CD4-positive, alpha-beta T cell treated with Interleukin-17A for 1 hour (primary cell): ENCODE measurements around the gene ASTN2.

Source experiments
- DNase-seq: peaks from one replicate; pipeline ENCODE4 v3.0.0-alpha.2; 2020

ASTN2 gene

DNA sequence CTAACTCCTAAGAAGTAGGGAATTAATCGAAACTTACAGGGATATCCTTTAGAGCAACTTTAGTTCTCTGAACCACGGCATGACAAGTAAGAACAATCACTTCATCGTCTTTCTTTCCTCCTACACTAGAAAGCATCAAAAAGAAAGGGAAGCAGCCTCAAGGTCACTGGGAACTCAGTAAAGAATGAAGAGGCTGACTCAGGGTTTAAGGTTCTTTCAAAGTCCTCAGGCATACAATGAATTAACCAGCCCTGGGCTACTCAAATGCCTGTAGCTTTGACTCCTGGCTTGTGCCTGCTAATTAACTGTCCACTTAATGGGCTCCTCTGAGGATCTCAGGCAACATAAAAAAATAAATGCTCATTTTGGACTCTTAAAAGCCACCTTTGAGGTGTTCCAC is 625.8 kb downstream of the ASTN2 start:
- DNase-seq, result no peak

DNA sequence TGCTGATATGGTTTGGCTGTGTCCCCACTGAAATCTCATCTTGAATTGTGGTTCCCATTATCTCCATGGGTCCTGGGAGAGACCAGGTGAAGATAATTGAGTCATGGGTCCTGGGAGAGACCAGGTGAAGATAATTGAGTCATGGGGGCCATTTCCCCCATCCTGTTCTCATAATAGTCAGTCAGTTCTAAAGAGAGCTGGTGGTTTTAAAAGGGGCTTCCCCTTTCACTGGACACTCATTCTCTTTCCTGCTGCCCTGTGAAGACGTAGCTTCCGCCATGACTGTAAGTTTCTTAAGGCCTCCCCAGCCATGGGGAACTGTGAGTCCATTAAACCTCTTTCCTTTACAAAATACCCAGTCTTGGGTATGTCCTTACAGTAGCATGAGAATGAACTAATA is 628.1 kb downstream of the ASTN2 start:
- DNase-seq, result no peak

- no peak for DNase-seq
Observed at GRCh38 chr9:116777116-116777515, 637.7 kb downstream of the ASTN2 start.

GRCh38 chr9:116774421-116775180 is 640.3 kb downstream of the ASTN2 start:
- DNase-seq, result no peak

DNA sequence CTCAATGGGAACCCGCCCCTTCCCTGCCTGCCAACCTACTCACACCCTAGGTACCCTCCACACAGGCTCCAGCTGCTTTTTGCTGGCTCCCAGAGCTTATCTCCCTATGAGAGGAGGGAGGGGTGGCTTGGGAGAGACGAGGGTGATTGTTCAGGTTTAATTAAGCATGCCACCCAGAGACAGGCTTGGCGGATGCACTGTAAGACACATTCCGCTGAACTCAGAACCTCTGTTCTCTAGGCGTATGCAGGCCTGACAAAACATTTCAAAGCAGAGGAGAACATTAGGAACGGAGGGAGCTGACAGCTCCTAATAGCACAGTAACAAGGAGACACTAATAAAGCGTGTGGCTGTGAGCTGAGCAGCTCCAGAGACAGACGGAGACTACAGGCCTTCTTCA is 647.6 kb downstream of the ASTN2 start:
- no peak for DNase-seq

DNA sequence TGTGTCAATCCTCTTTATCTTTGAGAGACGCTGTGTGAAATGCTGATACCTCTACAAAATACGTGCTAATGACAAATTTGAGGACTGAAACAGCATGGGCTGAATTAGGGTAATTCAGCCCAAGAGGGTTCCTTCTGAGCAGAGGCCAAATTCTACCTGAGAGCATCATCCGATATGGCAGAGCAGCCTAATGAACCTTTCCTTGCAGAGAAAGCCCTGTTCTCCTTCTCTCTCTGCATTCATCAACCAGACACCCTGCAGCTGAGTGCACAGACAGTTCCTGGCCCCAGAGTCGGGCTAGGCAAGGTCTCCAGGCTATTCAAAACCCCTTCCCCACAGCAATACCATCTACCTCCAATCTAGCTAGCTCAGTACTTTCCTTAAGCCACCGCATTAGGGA is 649.8 kb downstream of the ASTN2 start:
- no peak for DNase-seq

GRCh38 chr9:116763770-116764169 is 651.1 kb downstream of the ASTN2 start:
- no peak for DNase-seq

- no peak for DNase-seq
Observed at GRCh38 chr9:116760636-116761035, 654.2 kb downstream of the ASTN2 start.

DNA sequence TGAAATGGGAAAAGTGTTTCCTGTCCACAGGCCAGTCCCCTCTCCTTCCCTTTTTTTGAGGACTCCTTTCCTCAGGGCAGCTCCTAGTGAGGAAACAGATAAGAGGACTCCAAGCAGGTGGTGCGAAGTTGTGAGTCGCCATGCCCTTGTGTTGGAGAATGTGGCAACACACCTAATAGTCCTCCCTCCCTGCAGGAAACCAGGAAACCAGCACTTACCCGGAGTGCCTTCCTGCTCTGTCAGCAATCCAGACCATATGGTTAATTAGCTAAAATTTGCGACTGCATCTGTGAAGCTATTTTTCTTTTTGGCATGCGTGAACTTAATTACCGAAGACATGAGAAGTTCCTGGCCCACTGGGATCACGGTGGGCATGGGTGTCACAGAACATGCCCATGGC is 657.8 kb downstream of the ASTN2 start:
- DNase-seq, result no peak

GRCh38 chr9:116753389-116753788 is 661.5 kb downstream of the ASTN2 start:
- no peak for DNase-seq

- DNase-seq, result no peak
Observed at GRCh38 chr9:116750510-116750909, 664.3 kb downstream of the ASTN2 start.

DNA sequence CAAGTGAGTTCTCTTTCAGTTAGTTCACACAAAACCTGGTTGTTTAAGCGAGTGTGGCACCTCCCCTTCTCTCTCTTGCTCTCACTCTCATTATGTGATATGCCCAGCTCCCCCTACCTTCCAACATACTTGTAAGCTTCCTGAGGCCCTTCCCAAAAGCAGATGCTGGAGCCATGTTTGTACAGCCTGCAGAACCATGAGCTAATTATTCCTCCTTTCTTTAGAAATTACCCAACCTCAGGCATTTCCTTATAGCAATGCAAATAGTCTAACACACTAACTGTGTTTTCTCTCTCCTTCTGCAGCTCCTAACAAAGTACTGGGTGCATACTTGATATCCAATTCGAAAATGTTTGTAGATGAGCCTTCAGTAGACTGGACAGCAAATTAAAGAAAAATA is 665.1 kb downstream of the ASTN2 start:
- DNase-seq, result no peak

GRCh38 chr9:116749176-116749575 is 665.7 kb downstream of the ASTN2 start:
- no peak for DNase-seq

DNA sequence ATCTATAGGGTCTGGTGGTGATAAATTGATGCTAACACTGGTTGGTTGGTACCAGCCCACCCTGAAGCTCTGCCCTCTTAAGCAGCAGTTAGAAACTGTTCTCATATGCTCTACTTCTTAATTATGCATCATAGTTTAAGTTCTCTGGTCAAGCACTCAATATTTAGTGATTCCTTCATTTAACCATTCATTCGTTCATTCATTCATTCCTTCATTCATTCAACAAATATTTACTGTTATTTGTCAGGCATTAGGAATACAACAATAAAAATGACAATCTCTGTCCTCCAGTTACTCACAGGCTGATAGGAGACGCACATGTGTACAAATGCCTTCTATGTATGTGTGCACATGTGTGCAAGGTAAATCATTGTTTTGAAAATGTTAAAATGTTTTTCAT is 673.1 kb downstream of the ASTN2 start:
- DNase-seq, result no peak

DNA sequence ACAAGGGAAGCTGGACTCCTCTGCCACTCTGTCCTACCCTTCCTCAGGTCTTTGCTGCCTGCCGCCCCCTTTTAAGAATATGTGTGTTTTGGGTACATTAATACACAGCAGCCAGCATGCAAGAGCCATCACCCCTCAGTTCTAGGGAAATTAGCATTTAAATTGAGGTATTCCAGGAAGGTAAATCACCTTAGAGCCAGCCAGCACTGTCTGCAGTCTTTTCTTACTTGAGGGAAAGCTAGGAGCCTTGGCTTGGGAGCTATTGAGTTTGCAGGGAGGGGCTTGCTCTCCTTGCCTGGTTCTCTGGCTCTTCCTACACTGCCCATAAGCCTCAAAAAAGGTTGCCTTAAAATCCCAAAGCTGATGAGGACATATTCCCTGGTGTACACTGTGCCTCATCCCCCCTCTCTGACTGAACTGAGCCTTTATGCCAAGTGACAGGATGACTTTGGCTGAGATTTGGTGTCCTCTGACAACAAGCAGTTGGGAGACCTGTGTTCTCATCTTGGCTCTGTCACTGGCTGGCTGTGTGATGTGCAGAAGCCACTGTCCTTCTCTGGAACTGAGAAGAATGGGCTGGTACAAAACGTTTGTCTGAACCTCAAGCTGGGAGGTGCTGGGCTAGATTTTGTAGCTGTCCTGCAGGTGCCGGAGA is 673.6 kb downstream of the ASTN2 start:
- no peak for DNase-seq

- peak; percentile 32 for DNase-seq
Observed at GRCh38 chr9:116737152-116737546, 677.7 kb downstream of the ASTN2 start.

GRCh38 chr9:116736399-116737151 is 678.3 kb downstream of the ASTN2 start:
- no peak for DNase-seq

- DNase-seq, result no peak
Observed at GRCh38 chr9:116733010-116733641, 681.7 kb downstream of the ASTN2 start.

- DNase-seq, result no peak
Observed at GRCh38 chr9:116726602-116727001, 688.3 kb downstream of the ASTN2 start.

GRCh38 chr9:116724123-116724522 is 690.7 kb downstream of the ASTN2 start:
- DNase-seq, result no peak

GRCh38 chr9:116721944-116722343 is 692.9 kb downstream of the ASTN2 start:
- DNase-seq, result no peak

DNA sequence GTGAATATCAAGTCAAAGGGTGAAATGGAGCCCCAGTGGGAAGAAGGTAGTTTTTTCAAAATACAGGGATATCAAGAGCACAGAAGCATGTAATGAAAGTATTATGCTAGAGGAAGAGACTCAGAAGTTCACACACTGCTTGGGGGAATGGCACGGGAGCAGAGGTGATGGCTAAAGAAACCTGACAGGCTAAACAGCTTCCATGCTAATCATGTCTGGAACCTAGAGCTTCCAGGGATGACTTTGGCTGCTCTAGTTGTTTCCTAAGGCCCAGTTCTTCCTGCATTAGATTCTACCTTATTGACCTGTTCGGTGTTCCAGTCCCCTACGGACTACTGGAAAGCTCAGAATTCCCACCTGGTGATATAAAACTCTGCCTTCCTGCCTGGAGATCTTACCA is 693.4 kb downstream of the ASTN2 start:
- no peak for DNase-seq

- DNase-seq, result no peak
Observed at GRCh38 chr9:116720111-116720510, 694.7 kb downstream of the ASTN2 start.

DNA sequence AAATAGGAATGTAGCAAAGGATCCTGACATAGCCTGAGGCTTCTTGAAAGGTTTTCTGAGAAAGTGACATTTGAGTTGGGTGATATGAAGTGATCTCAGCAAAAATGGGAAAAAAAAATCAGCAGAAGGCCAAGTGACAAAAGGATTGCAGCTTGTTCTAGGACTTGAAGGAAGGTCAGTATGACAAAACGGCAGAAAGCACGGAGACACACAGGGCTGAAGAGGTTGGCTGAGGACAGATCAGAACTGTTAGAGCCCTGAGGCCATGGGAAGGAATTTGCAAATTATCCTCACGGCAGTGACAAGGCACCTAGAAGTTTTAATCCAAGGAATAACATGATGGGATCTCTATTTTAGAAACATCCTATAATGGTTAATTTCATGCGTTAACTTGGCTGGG is 696.7 kb downstream of the ASTN2 start:
- DNase-seq, result no peak
